ENCODE results near the gene DOCK6. TPM values are rescaled to one million over a fixed set of nuclear protein-coding genes. Genes with fewer than 3 reads are reported as not detected.

Gene DOCK6
- total RNA-seq, 1 experiment from 2014 or later, result 18.3 TPM

GRCh38 chr19:11264452-11265176 lies 2.3 kb upstream of the DOCK6 start:
- Histone ChIP-seq H3K27ac (no peak overlapping the region), H3K9me3 (replicated peaks) (no peaks in the 10 kb centered on the region), H3K27me3 (no peaks in the 10 kb centered on the region), H3K4me3 (no peak overlapping the region), H3K36me3 (no peaks in the 10 kb centered on the region), H3K4me1 (peaks cover 24% of the 10 kb centered on the region)
- peak; percentile 43 to 45 for DNase-seq

DNA sequence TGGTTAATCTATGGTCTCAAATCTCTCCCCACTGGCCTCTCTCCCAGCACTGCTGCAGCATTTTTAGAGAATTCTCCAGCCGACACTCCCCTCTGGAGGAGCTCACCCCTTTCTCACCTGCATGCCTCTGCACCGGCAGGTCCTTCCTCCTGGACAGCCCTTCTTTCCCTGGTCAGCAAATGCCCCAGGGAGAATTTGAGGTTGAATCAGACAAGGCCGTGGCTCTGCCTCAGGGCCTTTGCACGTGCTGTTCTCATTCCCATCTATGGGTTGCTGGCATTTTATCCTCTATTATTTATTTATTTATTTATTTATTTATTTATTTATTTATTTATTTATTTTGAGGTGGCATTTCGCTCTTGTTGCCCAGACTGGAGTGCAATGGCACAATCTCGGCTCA lies 1.4 kb upstream of the DOCK6 start:
- no peak for DNase-seq
- peaks cover 19% of the 10 kb centered on the region for H3K4me1 ChIP-seq
- no peak overlapping the region for H3K27ac ChIP-seq
- H3K27me3 ChIP-seq, result no peaks in the 10 kb centered on the region
- no peaks in the 10 kb centered on the region for H3K9me3 ChIP-seq (replicated peaks)
- H3K4me3 ChIP-seq, result no peak overlapping the region
- no peaks in the 10 kb centered on the region for H3K36me3 ChIP-seq

DNA sequence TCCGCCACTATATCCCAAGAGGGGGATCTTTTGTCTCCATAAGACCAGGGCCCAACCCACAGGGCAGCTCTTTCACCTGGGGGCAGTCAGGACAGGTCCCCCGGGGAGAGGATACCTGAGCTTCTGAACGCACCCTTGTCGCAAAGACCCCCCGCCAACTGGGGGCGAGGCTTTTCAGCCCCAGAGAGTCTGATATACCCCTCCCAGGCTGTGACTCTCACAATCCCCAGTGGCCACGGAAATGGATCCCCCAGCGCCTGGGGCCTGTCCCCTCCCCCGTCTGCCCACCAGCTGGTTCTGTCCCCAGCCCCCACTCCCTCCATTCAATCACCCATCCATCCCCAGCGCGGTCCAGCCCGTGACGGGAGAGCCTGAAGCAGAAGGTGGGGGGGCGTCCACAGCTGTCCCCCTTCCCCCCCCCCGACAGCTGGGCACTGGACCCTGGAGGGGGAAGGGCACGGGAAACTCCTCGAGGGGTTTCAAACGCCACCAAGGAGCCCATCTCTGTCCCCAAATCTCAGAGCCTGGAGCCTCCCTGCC lies 823 bp downstream of the DOCK6 start:
- Histone ChIP-seq H3K4me1 (peaks cover 19% of the 10 kb centered on the region), H3K36me3 (no peaks in the 10 kb centered on the region), H3K9me3 (replicated peaks) (no peaks in the 10 kb centered on the region), H3K27me3 (no peaks in the 10 kb centered on the region), H3K27ac (peak overlapping the region; percentile 52), H3K4me3 (peak overlapping the region; percentile 96)
- DNase-seq, result peak; percentile 66 to 72

DNA sequence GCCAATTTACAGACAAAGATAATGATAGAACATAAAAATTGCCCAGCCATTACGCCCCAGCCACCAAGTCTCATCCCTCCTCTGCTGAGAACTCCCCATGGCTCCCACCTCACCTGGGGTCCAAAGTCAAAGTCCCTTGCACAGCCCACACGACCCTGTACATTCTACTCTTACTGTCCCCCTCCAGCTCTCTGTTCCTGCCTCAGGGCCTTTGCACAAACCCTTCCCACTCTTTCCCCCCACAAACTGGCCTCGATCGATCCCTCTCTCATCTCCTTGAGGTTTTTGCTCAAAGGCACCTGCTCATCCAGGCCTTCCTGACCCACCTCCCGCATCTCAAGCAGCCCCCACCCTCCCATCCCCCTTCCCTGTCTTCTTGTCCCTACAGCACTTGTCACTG lies 1.3 kb downstream of the DOCK6 start:
- Histone ChIP-seq H3K27me3 (no peaks in the 10 kb centered on the region), H3K27ac (no peak overlapping the region)

GRCh38 chr19:11257846-11258380 lies 4.4 kb downstream of the DOCK6 start:
- H3K4me3 ChIP-seq, result no peak overlapping the region
- H3K9me3 ChIP-seq (replicated peaks), result no peaks in the 10 kb centered on the region
- DNase-seq, result no peak
- peaks cover 3% of the 10 kb centered on the region for H3K4me1 ChIP-seq
- no peaks in the 10 kb centered on the region for H3K27me3 ChIP-seq
- H3K36me3 ChIP-seq, result no peaks in the 10 kb centered on the region
- no peak overlapping the region for H3K27ac ChIP-seq

More for the DNA sequence above, 1.3 kb downstream of the DOCK6 start:
- peaks cover 18% of the 10 kb centered on the region for H3K4me1 ChIP-seq
- no peaks in the 10 kb centered on the region for H3K9me3 ChIP-seq (replicated peaks)
- no peaks in the 10 kb centered on the region for H3K36me3 ChIP-seq
- no peak overlapping the region for H3K4me3 ChIP-seq
- DNase-seq, result no peak

DNA sequence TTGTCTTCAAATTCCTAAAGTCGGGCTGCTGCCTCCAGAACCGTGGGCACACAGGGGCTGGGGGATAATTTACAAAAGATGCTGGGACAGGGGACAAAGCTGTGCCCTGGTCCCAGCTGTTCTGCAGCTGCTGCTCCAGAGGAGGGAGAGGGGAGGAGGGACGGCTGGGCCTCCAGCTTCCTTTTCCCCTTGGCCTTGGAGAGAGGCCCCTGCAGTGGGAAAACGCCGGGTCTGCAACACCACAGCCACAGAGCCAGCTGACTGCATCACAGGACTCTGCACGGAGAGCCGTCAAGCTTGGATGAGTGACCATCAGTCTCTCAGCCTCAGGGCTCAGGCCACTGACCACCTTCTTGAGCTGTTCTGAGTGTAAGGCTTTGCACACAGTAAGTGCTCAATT lies 6.1 kb downstream of the DOCK6 start:
- Histone ChIP-seq H3K27me3 (no peaks in the 10 kb centered on the region), H3K4me1 (peaks cover 3% of the 10 kb centered on the region), H3K9me3 (replicated peaks) (no peaks in the 10 kb centered on the region), H3K4me3 (no peak overlapping the region), H3K36me3 (peaks cover 11% of the 10 kb centered on the region; the same call in 1 of the 2 replicates), H3K27ac (peak overlapping the region; percentile 44)
- DNase-seq, result peak; percentile 87 to 91

- H3K9me3 ChIP-seq (replicated peaks), result no peaks in the 10 kb centered on the region
Observed at GRCh38 chr19:11254666-11255065, 7.7 kb downstream of the DOCK6 start.

GRCh38 chr19:11252665-11253355 lies 9.5 kb downstream of the DOCK6 start:
- no peak overlapping the region for H3K27ac ChIP-seq
- no peaks in the 10 kb centered on the region for H3K27me3 ChIP-seq
- no peaks in the 10 kb centered on the region for H3K9me3 ChIP-seq (replicated peaks)
- H3K36me3 ChIP-seq, result peaks cover 29% of the 10 kb centered on the region
- no peak for DNase-seq
- H3K4me3 ChIP-seq, result no peak overlapping the region
- H3K4me1 ChIP-seq, result peaks cover 3% of the 10 kb centered on the region

More at GRCh38 chr19:11254666-11255065, 7.7 kb downstream of the DOCK6 start:
- no peak overlapping the region for H3K4me3 ChIP-seq
- H3K36me3 ChIP-seq, result peaks cover 18% of the 10 kb centered on the region; the same call in 1 of the 2 replicates
- no peak overlapping the region for H3K27ac ChIP-seq
- H3K27me3 ChIP-seq, result no peaks in the 10 kb centered on the region
- DNase-seq, result no peak
- H3K4me1 ChIP-seq, result peaks cover 3% of the 10 kb centered on the region

GRCh38 chr19:11251650-11252314 lies 10.5 kb downstream of the DOCK6 start:
- H3K27me3 ChIP-seq, result no peaks in the 10 kb centered on the region
- DNase-seq, result no peak
- peaks cover 3% of the 10 kb centered on the region for H3K4me1 ChIP-seq
- H3K4me3 ChIP-seq, result no peak overlapping the region
- H3K9me3 ChIP-seq (replicated peaks), result no peaks in the 10 kb centered on the region
- H3K27ac ChIP-seq, result no peak overlapping the region
- H3K36me3 ChIP-seq, result peaks cover 32% of the 10 kb centered on the region

GRCh38 chr19:11251217-11251616 lies 11.1 kb downstream of the DOCK6 start:
- Histone ChIP-seq H3K4me1 (peaks cover 3% of the 10 kb centered on the region), H3K4me3 (no peak overlapping the region), H3K9me3 (replicated peaks) (no peaks in the 10 kb centered on the region), H3K27ac (no peak overlapping the region), H3K36me3 (peaks cover 32% of the 10 kb centered on the region), H3K27me3 (no peaks in the 10 kb centered on the region)
- no peak for DNase-seq

DNA sequence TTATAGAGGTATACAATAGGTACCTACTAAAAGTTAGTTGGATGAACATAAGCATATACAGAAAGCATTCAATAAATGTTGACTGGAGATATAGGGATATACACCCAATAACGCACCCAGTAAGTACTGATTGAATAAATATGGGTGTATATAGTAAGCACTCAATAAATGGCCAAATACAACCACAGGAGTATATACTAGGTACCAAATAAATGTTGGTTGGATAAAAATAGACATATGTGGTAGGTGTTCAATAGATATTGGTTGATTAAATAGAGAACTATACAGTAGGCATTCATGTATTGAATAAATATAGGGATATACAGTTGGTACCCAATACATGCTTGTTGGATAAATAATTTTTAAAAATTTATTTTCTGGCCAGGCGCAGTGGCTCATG lies 13.5 kb downstream of the DOCK6 start:
- Histone ChIP-seq H3K27me3 (no peaks in the 10 kb centered on the region), H3K36me3 (peaks cover 32% of the 10 kb centered on the region), H3K4me1 (no peaks in the 10 kb centered on the region), H3K9me3 (replicated peaks) (no peaks in the 10 kb centered on the region), H3K27ac (no peak overlapping the region), H3K4me3 (no peak overlapping the region)
- no peak for DNase-seq

DNA sequence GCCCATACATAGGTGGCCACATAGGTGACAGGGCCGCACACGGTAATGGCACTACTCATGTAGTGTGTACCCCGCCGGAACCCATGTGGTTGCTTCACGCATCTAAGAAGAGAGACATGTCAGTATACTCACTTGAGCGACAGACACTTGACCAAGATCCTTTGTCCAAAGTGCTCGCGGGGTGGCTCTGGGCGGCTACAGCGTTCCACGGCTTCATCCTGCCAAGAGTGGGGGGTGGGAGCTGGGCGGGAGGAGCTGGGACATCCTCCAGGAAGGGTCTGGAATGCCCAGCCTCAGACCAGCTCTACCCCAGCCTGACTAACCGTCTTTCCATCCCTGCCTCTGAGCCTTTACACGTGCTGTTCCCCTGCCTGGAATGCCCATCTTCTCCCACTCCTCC lies 14.4 kb downstream of the DOCK6 start:
- no peaks in the 10 kb centered on the region for H3K9me3 ChIP-seq (replicated peaks)
- H3K27ac ChIP-seq, result no peak overlapping the region
- H3K27me3 ChIP-seq, result no peaks in the 10 kb centered on the region
- DNase-seq, result no peak
- no peak overlapping the region for H3K4me3 ChIP-seq
- H3K4me1 ChIP-seq, result no peaks in the 10 kb centered on the region
- H3K36me3 ChIP-seq, result peaks cover 32% of the 10 kb centered on the region

- Histone ChIP-seq H3K27me3 (no peaks in the 10 kb centered on the region), H3K4me1 (no peaks in the 10 kb centered on the region), H3K27ac (no peak overlapping the region), H3K36me3 (peaks cover 29% of the 10 kb centered on the region), H3K4me3 (no peak overlapping the region), H3K9me3 (replicated peaks) (no peaks in the 10 kb centered on the region)
- DNase-seq, result no peak
Observed at GRCh38 chr19:11247391-11247790, 14.9 kb downstream of the DOCK6 start.

DNA sequence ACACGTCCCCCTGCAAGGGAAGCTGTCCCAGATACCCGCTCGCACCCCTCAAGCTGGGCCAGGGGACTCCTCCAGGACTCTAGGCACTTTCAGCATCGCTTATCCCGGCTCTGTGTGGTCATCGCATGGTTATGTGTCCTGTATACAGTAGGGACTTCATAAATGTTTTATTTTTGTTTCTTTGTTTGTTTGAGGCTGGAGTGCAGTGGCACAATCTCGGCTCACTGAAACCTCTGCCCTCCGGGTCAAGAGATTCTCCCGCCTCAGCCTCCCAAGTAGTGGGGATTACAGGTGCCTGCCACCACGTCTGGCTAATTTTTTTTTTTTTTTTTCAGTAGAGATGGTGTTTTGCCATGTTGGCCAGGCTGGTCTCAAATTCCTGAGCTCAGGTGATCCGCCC lies 15.4 kb downstream of the DOCK6 start:
- H3K27me3 ChIP-seq, result no peaks in the 10 kb centered on the region
- peaks cover 26% of the 10 kb centered on the region for H3K36me3 ChIP-seq
- DNase-seq, result no peak
- no peak overlapping the region for H3K4me3 ChIP-seq
- H3K27ac ChIP-seq, result no peak overlapping the region
- no peaks in the 10 kb centered on the region for H3K4me1 ChIP-seq
- H3K9me3 ChIP-seq (replicated peaks), result no peaks in the 10 kb centered on the region

All from SJCRH30 (cell line).